ENCODE measurements around the gene TMCO4.

The TMCO4 gene

DNA sequence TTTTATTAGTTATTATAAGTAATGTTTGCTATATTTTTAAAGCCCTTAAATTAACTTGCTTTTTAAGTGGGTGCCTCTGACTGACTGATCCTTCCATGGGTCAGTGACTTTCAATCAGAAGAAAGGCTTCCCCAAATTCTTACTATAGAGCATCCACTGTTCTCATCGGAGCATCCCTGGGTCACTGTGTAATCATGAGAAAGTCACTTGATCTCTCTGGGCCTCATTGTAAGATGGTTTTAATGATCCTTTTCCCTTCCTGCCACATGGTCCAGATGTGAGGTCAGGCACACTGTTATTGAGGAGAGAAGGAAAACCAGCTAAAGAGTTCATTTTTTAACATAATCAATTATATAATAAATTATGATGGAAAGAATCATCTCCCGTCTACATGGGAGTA is 166.6 kb downstream of the TMCO4 start:
- H2AFZ ChIP-seq (ENCODE audit: low read length), result no peak overlapping the region
- no peaks in the 10 kb centered on the region for H4K20me1 ChIP-seq (ENCODE audit: insufficient read depth, low read length, poor library complexity, severe bottlenecking)
- H3K79me2 ChIP-seq (ENCODE audit: insufficient read depth, low read length), result no peaks in the 10 kb centered on the region
- H3K4me1 ChIP-seq (ENCODE audit: insufficient read depth, low read length, poor library complexity, severe bottlenecking), result no peaks in the 10 kb centered on the region
- no peak overlapping the region for H3K4me2 ChIP-seq (ENCODE audit: low read depth, low read length, poor library complexity, severe bottlenecking)
- H3K4me3 ChIP-seq (ENCODE audit: low read length, poor library complexity, severe bottlenecking), result no peak overlapping the region
- H3K27me3 ChIP-seq (ENCODE audit: insufficient read depth, low read length, poor library complexity, severe bottlenecking), result no peaks in the 10 kb centered on the region
- H3K36me3 ChIP-seq (ENCODE audit: insufficient read depth, low read length), result no peaks in the 10 kb centered on the region
- no peak overlapping the region for H3K9ac ChIP-seq (ENCODE audit: low read depth, low read length, poor library complexity, severe bottlenecking)
- H3K9me2 ChIP-seq (replicated peaks; ENCODE audit: low read depth, low read length), result no peaks in the 10 kb centered on the region
- TF ChIP-seq EZH2phosphoT487 (IDR thresholded peaks at IDR 0.05; ENCODE audit: borderline replicate concordance), result no peak
- no peak for TF ChIP-seq CTCF (conservative IDR thresholded peaks at IDR 0.05; ENCODE audit: low read length)
- H3K9me3 ChIP-seq (ENCODE audit: insufficient read depth, low read depth, low read length), result no peaks in the 10 kb centered on the region
- no peaks in the 10 kb centered on the region for H3F3A ChIP-seq (ENCODE audit: low read depth)
